GM12878 (cell line): ENCODE measurements around the gene STARD10. TPM values are rescaled to one million over a fixed set of nuclear protein-coding genes. Genes with fewer than 3 reads are reported as not detected.

Experiments used
- ATAC-seq: fragments of 200-7000 bp; cut with Tn5 transposase; 3 replicates; pipeline ENCODE4 v1.9.1; 2020; ENCODE audit warnings: mild to moderate bottlenecking, moderate library complexity
- BruUV-seq: library from RNA; stranded (reverse); fragments of 400-500 nt; replicated peaks from 2 replicates; lab custom pipeline; 2021; lab: Mats Ljungman, UMichigan
- CTCF ChIA-PET: fragments of 300-600 bp; sonication (Branson Sonifier 250); formaldehyde crosslinking; extraction: SDS; loops from one replicate; lab custom pipeline; 2021; ENCODE audit warnings: inconsistent platforms; lab: Yijun Ruan, JAX
- POLR2A ChIA-PET: fragments of 350-600 bp; formaldehyde crosslinking; extraction: SDS; loops from one replicate; lab custom pipeline; 2021; ENCODE audit warnings: inconsistent platforms; lab: Charles Lee
- RAD21 ChIA-PET: fragments of 300-600 bp; sonication (Branson Sonifier 250); formaldehyde crosslinking; loops from one replicate; lab custom pipeline; 2023; ENCODE audit warnings: antibody characterized with exemption; ENCODE audit not compliant: unreplicated experiment; lab: Charles Lee
- SMC1A ChIA-PET: fragments of 300-600 bp; sonication (Branson Sonifier 250); formaldehyde crosslinking; loops from one replicate; lab custom pipeline; 2023; ENCODE audit not compliant: unreplicated experiment, uncharacterized antibody; lab: Charles Lee
- DNase-seq: peaks from one replicate; pipeline ENCODE4 v3.0.0-alpha.2; 2011; ENCODE audit warnings: low read depth, low spot score
- FAIRE-seq: peaks from 3 replicates; lab custom pipeline; 2011; peaks lifted over from hg19 to GRCh38; lab: Jason Lieb, UNC
- H2AFZ ChIP-seq: 2 replicates; pipeline ENCODE4 v1.6.0; 2011; ENCODE audit warnings: low read depth, low read length, control low read depth; ENCODE audit not compliant: control insufficient read depth
- H3K27ac ChIP-seq: 2 replicates; pipeline ENCODE4 v1.5.1; 2011; ENCODE audit warnings: control low read depth; ENCODE audit not compliant: control insufficient read depth, insufficient read depth
- H3K27me3 ChIP-seq, 2 experiments: replicated peaks in 1 of 2; 2 replicates each; pipeline versions ENCODE4 v1.6.0 to v1.6.1; 2011; ENCODE audit warnings: low read length in 1 of 2; ENCODE audit not compliant: control insufficient read depth in 2 of 2, insufficient read depth in 2 of 2
- H3K36me3 ChIP-seq, 2 experiments: 2 replicates each; pipeline ENCODE4 v1.5.1; 2011; ENCODE audit warnings: low read length in 1 of 2; ENCODE audit not compliant: control insufficient read depth in 2 of 2, insufficient read depth in 2 of 2
- H3K4me1 ChIP-seq: 2 replicates; pipeline ENCODE4 v1.6.1; 2011; ENCODE audit warnings: mild to moderate bottlenecking, low read length, moderate library complexity, mixed read lengths; ENCODE audit not compliant: control insufficient read depth, insufficient read depth
- H3K4me2 ChIP-seq: 2 replicates; pipeline ENCODE4 v1.6.0; 2011; ENCODE audit warnings: control low read depth; ENCODE audit not compliant: control insufficient read depth, insufficient read depth
- H3K4me3 ChIP-seq: fragments of 200-600 bp; sonication (generic); 2 replicates; pipeline ENCODE4 v1.5.1; 2016
- H3K79me2 ChIP-seq: 2 replicates; pipeline ENCODE4 v1.6.0; 2011; ENCODE audit warnings: low read length; ENCODE audit not compliant: control insufficient read depth, insufficient read depth
- H3K9ac ChIP-seq: 2 replicates; pipeline ENCODE4 v1.8.0; 2011; ENCODE audit warnings: low read length, control low read depth, mixed read lengths; ENCODE audit not compliant: control insufficient read depth, insufficient read depth
- H3K9me3 ChIP-seq: replicated peaks from 3 replicates; pipeline ENCODE4 v1.5.1; 2011; ENCODE audit warnings: mild to moderate bottlenecking, low read length; ENCODE audit not compliant: control insufficient read depth, insufficient read depth
- H4K20me1 ChIP-seq: 2 replicates; pipeline ENCODE4 v1.6.0; 2011; ENCODE audit not compliant: control insufficient read depth, insufficient read depth
- BCL3 ChIP-seq: IDR thresholded peaks from 2 replicates; pipeline ENCODE4 v1.6.1; 2011; ENCODE audit warnings: borderline replicate concordance, low read depth, mild to moderate bottlenecking, moderate library complexity, low read length; ENCODE audit not compliant: insufficient read depth, poor library complexity, severe bottlenecking
- CTCF ChIP-seq, 3 experiments: IDR thresholded peaks in 2 of 3; conservative IDR thresholded peaks in 1 of 3; 2 replicates each; pipeline ENCODE4 v1.5.1; 2011; ENCODE audit warnings: low read depth in 3 of 3, low read length in 3 of 3, mild to moderate bottlenecking in 3 of 3, control low read depth in 2 of 3, moderate library complexity in 2 of 3, inconsistent platforms in 1 of 3, mixed read lengths in 1 of 3; ENCODE audit not compliant: control insufficient read depth in 2 of 3, insufficient read depth in 1 of 3; ENCODE audit errors: extremely low read depth in 1 of 3
- GABPA ChIP-seq: IDR thresholded peaks from 2 replicates; pipeline ENCODE4 v1.6.1; 2014; ENCODE audit warnings: antibody characterized with exemption, low read depth, mild to moderate bottlenecking, inconsistent platforms
- IRF3 ChIP-seq: fragments of 450-650 bp; IDR thresholded peaks from 2 replicates; pipeline ENCODE4 v1.6.1; 2014; ENCODE audit warnings: mild to moderate bottlenecking
- NRF1 ChIP-seq: conservative IDR thresholded peaks from 2 replicates; pipeline ENCODE4 v1.6.1; 2011; ENCODE audit warnings: mild to moderate bottlenecking, low read depth, low read length, improper control_type of control experiment
- SKIL ChIP-seq: fragments of 450-650 bp; IDR thresholded peaks from 2 replicates; pipeline ENCODE4 v1.6.1; 2017; ENCODE audit warnings: mild to moderate bottlenecking, low read depth, inconsistent platforms; ENCODE audit not compliant: poor library complexity, severe bottlenecking
- SMAD1 ChIP-seq: fragments of 450-650 bp; IDR thresholded peaks from 2 replicates; pipeline ENCODE4 v1.6.1; 2018; ENCODE audit warnings: mild to moderate bottlenecking, low read depth; ENCODE audit not compliant: partially characterized antibody
- SREBF1 ChIP-seq: IDR thresholded peaks from 2 replicates; pipeline ENCODE4 v1.6.1; 2012; ENCODE audit warnings: mild to moderate bottlenecking, low read length
- SUPT20H ChIP-seq: IDR thresholded peaks from 2 replicates; pipeline ENCODE4 v1.6.1; 2011; ENCODE audit warnings: low read depth, mild to moderate bottlenecking, low read length, moderate library complexity, borderline replicate concordance; ENCODE audit not compliant: control insufficient read depth
- TAF1 ChIP-seq: IDR thresholded peaks from 2 replicates; pipeline ENCODE4 v1.6.1; 2011; ENCODE audit warnings: mild to moderate bottlenecking, low read depth, low read length, borderline replicate concordance
- ZBTB33 ChIP-seq: fragments of 450-650 bp; IDR thresholded peaks from 2 replicates; pipeline ENCODE4 v1.6.1; 2017; ENCODE audit warnings: mild to moderate bottlenecking
- ZSCAN29 ChIP-seq: fragments of 450-650 bp; IDR thresholded peaks from 2 replicates; pipeline ENCODE4 v1.6.1; 2017; ENCODE audit warnings: mild to moderate bottlenecking, moderate library complexity
- WGBS: methylation state at CpG from one replicate; pipeline ENCODE4 v1.1.6; 2016; ENCODE audit warnings: low lambda C conversion rate; ENCODE audit not compliant: insufficient replicate concordance, insufficient coverage; ENCODE audit errors: missing lambda C conversion rate; 5-methylcytosine and 5-hydroxymethylcytosine counted together
- in situ Hi-C: fragments of 300-500 bp; cut with MboI; formaldehyde crosslinking; loops from 9 replicates; pipeline ENCODE4 v1.14.3; 2018; ENCODE audit warnings: mixed read lengths
- intact Hi-C: fragments of 100-400 bp; cut with micrococcal nuclease; formaldehyde crosslinking; loops from one replicate; pipeline ENCODE4 v1.14.2; 2022; ENCODE audit not compliant: unreplicated experiment
- polyA plus RNA-seq, 11 experiments: library from polyadenylated mRNA; depleted of rRNA in 4 of 11; unstranded in 6 of 11; stranded (reverse) in 5 of 11; fragments of >200 nt; fragmentation: Nextera tagmentation in 4 of 11; fragmentation: Illumina TruSeq in 1 of 11; extraction: Ambion mirVana in 4 of 11; extraction: Trizol in 1 of 11; gene quantifications; 1 replicate in 1 of 11; 2 replicates in 10 of 11; pipeline versions ENCODE4 v1.2.1 to v1.2.3, GENCODE V29; 2011 to 2016; ENCODE audit warnings: inconsistent platforms in 2 of 11, missing spikeins in 2 of 11, low read depth in 1 of 11
- total RNA-seq, 4 experiments: library from RNA; depleted of rRNA in 3 of 4; stranded (reverse); fragments of >200 nt in 3 of 4; fragmentation: Illumina TruSeq in 1 of 4; extraction: Trizol in 1 of 4; gene quantifications; 2 replicates each; pipeline versions ENCODE4 v1.2.1 to v1.2.3, GENCODE V29; 2013 to 2021

Gene STARD10
- total and polyA plus RNA-seq, 10 of the 15 experiments (the other 5 are each of a cell fraction or from before 2014, with no cell fraction given): 0.15 to 43.2 (median 23.1) TPM

- in situ Hi-C loops: no loop called here
- DNase-seq (no peak), ATAC-seq (no peak), FAIRE-seq (no peak)
- POLR2A ChIA-PET: interaction anchor here (0.8 to 5.4 kb wide), 12 partner anchors 11 to 426 kb away, joined by 3 to 46 read pairs (median 3); partner anchors contain the start of gene STARD10
- Histone ChIP-seq H3K4me2 (peak overlapping the region; percentile 94), H4K20me1 (no peaks in the 10 kb centered on the region), H3K4me3 (peak overlapping the region; percentile 89), H2AFZ (no peak overlapping the region), H3K4me1 (peaks cover 15% of the 10 kb centered on the region), H3K9me3 (no peaks in the 10 kb centered on the region), H3K79me2 (peaks cover 49% of the 10 kb centered on the region), H3K9ac (peak overlapping the region; percentile 88), H3K36me3 (peaks cover 7 to 12% of the 10 kb centered on the region in 2 experiments; a peak in 3 of 4 replicates), H3K27me3 (no peaks in the 10 kb centered on the region), H3K27ac (peak overlapping the region; percentile 98)
- no TSS peak for BruUV-seq
- RAD21 ChIA-PET: interaction anchor here (1.0 to 2.1 kb wide), 12 partner anchors 8 to 472 kb away, joined by 3 to 32 read pairs (median 4); partner anchors contain the start of gene STARD10
- CTCF ChIA-PET: interaction anchor here (0.7 to 8.3 kb wide), 9 partner anchors 11 to 473 kb away, joined by 3 to 154 read pairs (median 3); partner anchors contain the start of gene STARD10
- SMC1A ChIA-PET: interaction anchor here (0.7 to 2.2 kb wide), 12 partner anchors 16 to 426 kb away, joined by 3 to 10 read pairs (median 4); partner anchors contain the start of gene STARD10
- 74% methylated on average over 7 of the region's 7 CpGs for WGBS
- intact Hi-C loops: loop anchor here (10.0 kb wide), 1 partner anchor 232 kb away; no protein-coding TSS in a partner anchor
- no peak for TF ChIP-seq SKIL
- TF ChIP-seq SMAD1: no peak
- no peak for TF ChIP-seq SUPT20H
- TF ChIP-seq ZSCAN29: no peak
- TF ChIP-seq ZBTB33: no peak
- TF ChIP-seq GABPA: no peak
- TF ChIP-seq IRF3: no peak
- no peak for TF ChIP-seq NRF1
- TF ChIP-seq CTCF (IDR thresholded peaks at IDR 0.05 in 2 of 3, conservative IDR thresholded peaks at IDR 0.05 in 1 of 3; ENCODE audit: control insufficient read depth in 2 of 3, extremely low read depth in 1 of 3, insufficient read depth in 1 of 3, low read depth in 3 of 3, low read length in 3 of 3): no peak
- no peak for TF ChIP-seq SREBF1
- no peak for TF ChIP-seq TAF1
- no peak for TF ChIP-seq BCL3
Observed at GRCh38 chr11:72816404-72816990, 22.6 kb upstream of the STARD10 start.
